ENCODE measurements around the gene GTSF1L. TPM values are rescaled to one million over a fixed set of nuclear protein-coding genes. Genes with fewer than 3 reads are reported as not detected.

GTSF1L gene
- total and polyA plus RNA-seq, 9 of the 15 experiments (the other 6 are each of a cell fraction or from before 2014, with no cell fraction given), result not detected

- 90% methylated on average over 8 of the region's 9 CpGs for WGBS (ENCODE audit: insufficient coverage, low coverage, missing lambda C conversion rate)
- in situ Hi-C loops (cut with MboI), result no loop called here
- FAIRE-seq (no peak), DNase-seq (ENCODE audit: extremely low read depth in 1 of 4, low spot score in 3 of 4) (peak in 1 of 4 experiments; percentile 5), ATAC-seq (no peak)
- H3K4me2 ChIP-seq (ENCODE audit: insufficient read depth, low read length), result no peak overlapping the region
- peaks cover 0 to 7% of the 10 kb centered on the region in 2 experiments; a peak in 3 of 5 replicates for H3K4me1 ChIP-seq (replicated peaks in 1 of 2; ENCODE audit: control insufficient read depth in 2 of 2, insufficient read depth in 2 of 2, low read length in 2 of 2)
- no TSS peak for BruUV-seq (replicated peaks)
- CTCF ChIA-PET (ENCODE audit: low intra/inter-chr PET ratio), result no interaction called here
- H3K27ac ChIP-seq (ENCODE audit: extremely low read depth, low read depth, low read length), result no peak overlapping the region
- no peaks in the 10 kb centered on the region for H3K9me3 ChIP-seq (replicated peaks; ENCODE audit: control insufficient read depth, insufficient read depth, low read depth, low read length)
- no peak overlapping the region for H3K4me3 ChIP-seq
- POLR2A ChIA-PET, result no interaction called here
- H3K36me3 ChIP-seq (ENCODE audit: control insufficient read depth, insufficient read depth, low read length), result peaks cover 60% of the 10 kb centered on the region
- intact Hi-C loops (cut with micrococcal nuclease), result no loop called here
- peaks cover 13% of the 10 kb centered on the region; the same call in 2 of the 3 replicates for H3K79me2 ChIP-seq (ENCODE audit: control insufficient read depth, insufficient read depth, low read length)
- peaks cover 9% of the 10 kb centered on the region for H4K20me1 ChIP-seq (replicated peaks; ENCODE audit: control insufficient read depth, insufficient read depth, low read length)
- no peak overlapping the region for H3K9ac ChIP-seq (ENCODE audit: insufficient read depth in 1 of 2, low read depth in 2 of 2, low read length in 2 of 2)
- H2AFZ ChIP-seq (ENCODE audit: low read depth, low read length), result no peak overlapping the region
- no peaks in the 10 kb centered on the region for H3K27me3 ChIP-seq (ENCODE audit: control insufficient read depth in 2 of 2, insufficient read depth in 2 of 2, low read length in 2 of 2)
- no peak for TF ChIP-seq ZNF165 (CRISPR knock-in tag; IDR thresholded peaks at IDR 0.05; ENCODE audit: borderline replicate concordance)
- TF ChIP-seq ZNF655 (CRISPR knock-in tag; IDR thresholded peaks at IDR 0.05), result no peak
- TF ChIP-seq ZNF644 (tag; IDR thresholded peaks at IDR 0.05; ENCODE audit: low read depth), result no peak
- H3K9me1 ChIP-seq (ENCODE audit: control insufficient read depth, insufficient read depth, low read length), result no peaks in the 10 kb centered on the region
Measured at GRCh38 chr20:43682446-43682845, 44.4 kb downstream of the GTSF1L start.

GRCh38 chr20:43681991-43682410, 44.8 kb downstream of the GTSF1L start:
- DNase-seq (ENCODE audit: extremely low read depth in 1 of 4, low spot score in 3 of 4) (peak in 1 of 4 experiments; percentile 12), ATAC-seq (no peak), FAIRE-seq (no peak)
- 0 out of 2 replicates have a peak, but pooled peaks have one; percentile 16 for TF ChIP-seq STAG1 (CRISPR knock-in tag; IDR thresholded peaks at IDR 0.05; ENCODE audit: borderline replicate concordance)
- TF ChIP-seq AFF4 (CRISPR knock-in tag; IDR thresholded peaks at IDR 0.05), result no peak
- H3K4me2 ChIP-seq (ENCODE audit: insufficient read depth, low read length), result no peak overlapping the region
- H3K9me1 ChIP-seq (ENCODE audit: control insufficient read depth, insufficient read depth, low read length), result peaks cover 4% of the 10 kb centered on the region
- no peak overlapping the region for H3K27ac ChIP-seq (ENCODE audit: extremely low read depth, low read depth, low read length)
- H3K9ac ChIP-seq (ENCODE audit: insufficient read depth in 1 of 2, low read depth in 2 of 2, low read length in 2 of 2), result no peak overlapping the region
- in situ Hi-C loops (cut with MboI), result no loop called here
- H3K4me3 ChIP-seq, result no peak overlapping the region
- 67% methylated on average over 2 of the region's 2 CpGs for WGBS (ENCODE audit: insufficient coverage, low coverage, missing lambda C conversion rate)
- peaks cover 4 to 11% of the 10 kb centered on the region in 2 experiments; a peak in 4 of 5 replicates for H3K4me1 ChIP-seq (replicated peaks in 1 of 2; ENCODE audit: control insufficient read depth in 2 of 2, insufficient read depth in 2 of 2, low read length in 2 of 2)
- H3K36me3 ChIP-seq (ENCODE audit: control insufficient read depth, insufficient read depth, low read length), result peaks cover 59% of the 10 kb centered on the region
- H3K9me3 ChIP-seq (replicated peaks; ENCODE audit: control insufficient read depth, insufficient read depth, low read depth, low read length), result no peaks in the 10 kb centered on the region
- intact Hi-C loops (cut with micrococcal nuclease), result no loop called here
- H2AFZ ChIP-seq (ENCODE audit: low read depth, low read length), result no peak overlapping the region
- H4K20me1 ChIP-seq (replicated peaks; ENCODE audit: control insufficient read depth, insufficient read depth, low read length), result peaks cover 13% of the 10 kb centered on the region
- peaks cover 17% of the 10 kb centered on the region for H3K79me2 ChIP-seq (ENCODE audit: control insufficient read depth, insufficient read depth, low read length)
- ChIA-PET POLR2A (interaction anchor here (1.2 kb wide), 1 partner anchor 11 kb away, joined by 3 read pairs; no protein-coding TSS in a partner anchor), CTCF (ENCODE audit: low intra/inter-chr PET ratio) (no interaction called here)
- no peaks in the 10 kb centered on the region for H3K27me3 ChIP-seq (ENCODE audit: control insufficient read depth in 2 of 2, insufficient read depth in 2 of 2, low read length in 2 of 2)
- BruUV-seq (replicated peaks), result no TSS peak
